IPS DF 4.7 (cell line): Measurements from ENCODE around the gene ADCY9.
"Not testable (repeated sequence)": the region's sequence is repeated elsewhere in the genome, so short reads cannot be mapped to it uniquely, and the experiment has no call there.

Experiments
- DNase-seq: peaks from one replicate; pipeline ENCODE4 v3.0.0-alpha.2; 2013; ENCODE audit warnings: low spot score; ENCODE audit errors: extremely low read depth

The ADCY9 gene

GRCh38 chr16:4070936-4071335 lies 45.3 kb downstream of the ADCY9 start:
- no peak for DNase-seq

DNA sequence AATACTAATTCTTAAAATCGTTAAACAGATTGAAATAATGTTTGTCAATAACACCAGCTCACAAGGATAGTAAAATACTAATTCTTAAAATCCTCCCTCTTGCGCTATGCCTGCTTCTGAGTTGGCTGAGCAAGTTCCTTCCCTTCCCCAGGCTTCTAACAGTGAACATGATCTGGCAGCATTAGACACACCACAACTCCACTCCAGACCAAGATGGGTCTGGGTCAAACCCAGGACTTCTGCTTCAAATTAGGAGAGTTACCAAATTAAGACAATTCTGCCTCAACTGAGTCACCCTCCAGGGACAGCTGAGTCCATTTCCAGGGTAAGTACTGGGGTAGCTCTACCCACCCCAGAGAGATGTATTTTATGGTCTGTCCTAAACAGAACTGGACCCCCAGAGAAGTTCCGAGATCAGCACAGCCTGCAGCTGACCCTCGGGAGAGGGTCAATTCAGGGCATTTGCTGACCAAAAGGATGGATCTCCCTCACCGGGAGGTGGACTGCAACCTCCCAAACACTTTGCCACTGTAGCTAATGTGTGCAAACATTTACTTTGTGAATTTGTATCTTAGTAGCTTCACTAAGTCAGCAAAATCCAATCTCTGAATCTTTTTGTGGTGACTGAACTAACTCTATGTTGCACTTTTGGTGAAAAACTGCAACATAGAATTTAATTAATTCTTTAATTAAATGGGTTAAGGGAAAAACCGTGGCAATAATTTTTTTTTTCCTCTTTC lies 48.8 kb downstream of the ADCY9 start:
- no peak for DNase-seq

DNA sequence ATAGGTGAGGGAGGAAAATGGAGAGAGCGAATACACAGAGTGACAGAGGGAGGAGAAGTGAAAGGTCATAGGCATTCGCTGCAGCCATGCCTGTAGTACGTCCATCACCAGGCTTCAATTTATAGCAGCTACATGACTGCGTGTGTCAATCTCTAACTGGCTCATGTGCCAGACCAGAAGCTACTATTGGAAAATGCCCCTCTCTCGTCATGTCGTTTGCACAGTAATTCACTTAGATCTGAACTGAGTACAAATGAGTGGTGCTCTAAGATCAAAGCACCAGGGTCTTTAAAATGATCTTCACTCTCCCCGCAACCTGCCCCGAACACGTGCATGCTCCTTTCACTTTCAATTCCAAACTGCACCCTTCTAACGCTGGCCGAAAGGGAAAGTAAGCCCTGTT lies 51.3 kb downstream of the ADCY9 start:
- DNase-seq = no peak

- DNase-seq = no peak
These were observed 53.9 kb downstream of the ADCY9 start for GRCh38 chr16:4062212-4062802.

DNA sequence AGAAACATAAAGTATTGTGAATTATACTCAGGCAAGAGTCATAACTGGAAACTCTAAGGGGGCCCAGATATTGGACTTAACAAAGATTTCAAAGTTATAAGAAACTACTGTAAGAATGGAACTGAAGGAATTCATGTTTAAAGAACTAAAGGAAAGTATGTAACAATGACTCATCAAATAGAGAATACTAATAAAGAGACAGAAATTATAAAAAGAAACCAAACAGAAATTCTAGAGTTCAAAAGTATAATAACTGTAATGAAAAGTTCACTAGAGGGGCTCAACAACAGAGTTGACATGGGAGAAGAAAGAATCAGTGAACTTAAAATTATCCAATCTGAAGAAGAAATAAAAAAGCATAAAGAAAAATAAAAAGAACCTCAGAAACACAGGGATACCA lies 55.4 kb downstream of the ADCY9 start:
- DNase-seq = no peak

DNA sequence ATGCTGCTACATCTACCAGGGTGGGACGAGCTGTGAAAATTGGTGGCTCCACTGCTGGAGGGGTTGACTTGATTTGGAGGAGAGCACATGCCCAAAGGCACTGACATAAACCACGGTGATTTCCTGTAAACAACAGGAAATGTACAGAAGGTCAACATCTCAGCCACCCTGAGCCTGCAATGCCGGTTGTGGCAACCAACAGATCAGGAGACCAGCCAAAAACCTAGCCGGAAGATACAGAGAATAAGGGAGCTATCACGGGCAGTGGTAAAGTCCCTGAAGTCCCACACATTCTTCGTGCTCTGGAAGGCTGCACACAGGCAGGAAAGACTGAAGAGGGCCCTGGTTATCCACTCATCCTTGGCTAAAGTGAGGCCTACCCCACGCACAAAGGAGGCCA lies 56.2 kb downstream of the ADCY9 start:
- DNase-seq = no peak

DNA sequence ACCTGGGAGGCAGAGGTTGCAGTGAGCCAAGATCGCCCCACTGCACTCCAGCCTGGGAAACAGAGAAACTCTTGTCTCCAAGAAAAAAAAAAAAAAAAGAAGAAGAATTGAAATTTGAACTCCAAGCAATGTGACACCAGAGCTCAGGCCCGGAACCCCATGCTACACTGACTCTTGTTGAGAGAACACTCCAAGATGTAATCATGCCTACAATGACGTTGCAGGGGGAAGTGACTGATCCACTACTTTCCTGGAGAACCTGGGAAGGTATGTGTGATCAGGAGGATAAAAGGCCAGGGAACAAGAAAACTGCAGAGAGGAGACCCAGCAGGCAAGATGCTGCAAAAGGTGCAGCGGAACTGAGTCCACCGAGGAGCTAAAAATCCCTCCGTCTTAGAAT lies 57.9 kb downstream of the ADCY9 start:
- no peak for DNase-seq

GRCh38 chr16:4057439-4057877 lies 58.8 kb downstream of the ADCY9 start:
- no peak for DNase-seq

- no peak for DNase-seq
These were observed 59.8 kb downstream of the ADCY9 start for GRCh38 chr16:4056161-4057105.

DNA sequence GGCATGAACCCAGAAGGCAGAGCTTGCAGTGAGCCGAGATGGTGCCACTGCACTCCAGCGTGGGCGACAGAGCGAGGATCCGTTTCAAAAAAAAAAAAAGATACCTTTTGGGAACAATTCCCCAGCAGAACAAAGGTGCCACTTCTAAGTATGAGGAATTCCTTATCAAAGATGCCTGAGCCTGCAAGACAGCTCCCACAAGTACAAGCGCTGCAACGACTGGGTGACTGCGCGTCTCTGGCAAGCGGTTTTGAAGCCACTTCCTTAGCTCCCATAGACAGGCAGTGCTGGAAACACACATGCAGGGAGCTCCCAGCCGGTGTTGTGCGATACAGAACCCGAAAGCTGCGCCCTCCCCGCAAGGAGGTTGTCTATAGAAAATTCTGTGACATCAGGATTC lies 60.5 kb downstream of the ADCY9 start:
- DNase-seq = no peak

DNA sequence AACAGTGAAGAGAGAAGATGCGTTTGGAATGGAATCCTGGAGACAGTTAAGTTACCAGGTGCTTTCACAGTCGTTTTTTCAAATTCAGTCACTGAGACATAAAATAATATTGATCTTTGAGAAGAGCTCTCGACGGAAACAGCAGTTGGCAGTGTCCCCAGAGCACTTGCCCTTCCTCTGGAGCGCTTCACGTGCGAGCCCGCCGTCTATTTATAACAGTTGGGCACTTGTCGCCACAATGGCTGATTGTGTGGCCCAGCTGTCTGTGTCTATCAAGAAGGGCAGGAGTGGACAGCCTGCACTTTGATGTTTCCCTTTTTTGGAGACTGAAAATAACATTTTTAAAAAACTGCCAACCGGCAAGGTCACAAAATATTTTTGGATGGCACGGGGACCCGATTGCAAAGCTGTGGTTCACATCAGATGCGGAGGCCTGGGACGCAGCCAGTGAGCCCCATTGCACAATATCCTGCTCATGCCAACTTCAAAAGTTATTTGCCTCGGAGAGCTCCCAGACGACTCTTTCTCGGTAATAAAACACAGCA lies 62.9 kb downstream of the ADCY9 start:
- no peak for DNase-seq

- DNase-seq = no peak
These were observed 63.4 kb downstream of the ADCY9 start for GRCh38 chr16:4052801-4053293.

DNA sequence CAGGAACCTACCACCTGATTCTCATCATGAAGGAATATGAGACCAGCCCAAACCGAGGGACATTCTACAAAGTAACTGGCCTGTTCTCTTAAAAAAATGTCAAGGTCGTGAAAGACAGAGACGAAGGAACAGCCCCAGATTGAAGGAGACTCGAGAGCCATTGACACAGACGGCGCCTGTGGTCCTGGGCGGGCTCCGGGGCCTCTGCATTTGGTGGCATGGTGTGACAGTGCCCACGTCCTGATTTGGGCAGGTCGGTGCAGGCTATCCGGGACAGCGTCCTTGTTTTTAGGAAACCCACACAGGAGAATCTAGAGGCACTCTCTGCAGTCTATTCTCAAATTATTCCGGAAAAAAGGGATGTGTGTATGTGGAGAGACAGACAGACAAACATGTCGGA lies 64.1 kb downstream of the ADCY9 start:
- no peak for DNase-seq

DNA sequence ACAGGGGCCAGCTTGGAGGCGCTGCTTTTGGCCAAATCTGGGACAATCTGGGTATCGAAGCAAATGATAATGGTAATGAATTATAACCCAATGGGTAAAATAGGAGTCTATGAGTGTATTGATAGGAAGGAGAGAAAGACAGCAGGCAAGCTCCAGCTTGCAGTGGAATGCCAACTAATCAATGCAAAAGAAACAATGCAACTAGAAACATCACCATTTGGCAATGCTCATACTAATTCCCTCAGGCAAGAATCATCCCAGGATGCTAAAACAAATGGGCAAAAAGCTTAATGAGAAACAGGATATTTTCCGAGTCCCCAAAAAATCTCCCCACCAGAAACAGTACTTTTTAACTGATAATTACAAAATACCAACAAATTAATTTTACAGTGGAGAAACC lies 64.7 kb downstream of the ADCY9 start:
- DNase-seq = no peak

DNA sequence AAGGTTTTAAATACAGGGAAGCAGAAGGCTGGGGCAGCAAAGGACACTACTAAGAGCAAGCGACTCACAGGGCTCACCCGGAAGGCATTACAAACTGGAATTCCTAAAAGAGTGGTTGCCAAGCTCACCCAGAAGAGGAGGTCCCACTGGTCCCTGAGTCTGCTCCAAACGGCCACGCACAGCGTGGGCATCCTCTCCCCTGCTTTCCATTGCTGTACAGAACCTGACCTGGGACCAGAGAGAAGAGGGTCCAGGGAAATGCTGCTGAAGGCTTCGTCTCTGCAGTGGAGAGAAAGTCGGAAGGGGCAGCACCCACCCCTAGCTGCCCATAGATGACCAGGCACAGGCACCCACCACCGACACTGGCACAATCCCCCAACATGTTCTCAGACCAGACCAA lies 67.2 kb downstream of the ADCY9 start:
- no peak for DNase-seq

- DNase-seq = no peak
These were observed 67.8 kb downstream of the ADCY9 start for GRCh38 chr16:4048481-4048880.

GRCh38 chr16:4046221-4046620 lies 70.0 kb downstream of the ADCY9 start:
- DNase-seq = no peak

- not testable (repeated sequence) for DNase-seq
These were observed 70.7 kb downstream of the ADCY9 start for GRCh38 chr16:4045561-4045960.

DNA sequence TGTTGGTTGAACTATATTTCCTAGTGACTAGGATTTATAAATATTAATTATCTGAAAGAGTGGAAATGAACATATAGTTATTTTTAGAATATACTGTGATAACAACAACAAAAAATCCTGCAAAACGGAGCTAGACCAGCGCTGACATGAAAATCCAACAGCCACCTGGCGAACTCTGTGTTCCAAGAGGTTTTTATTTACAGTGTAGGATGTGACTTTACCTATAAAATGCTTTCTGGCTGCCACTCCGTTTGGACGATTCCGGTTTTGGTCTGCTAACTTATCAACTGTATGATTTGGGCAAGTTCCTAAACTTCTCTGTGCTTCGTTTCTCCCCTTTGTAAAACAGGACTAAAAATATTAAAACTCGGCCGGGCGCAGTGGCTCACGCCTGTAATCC lies 73.7 kb downstream of the ADCY9 start:
- DNase-seq = no peak

DNA sequence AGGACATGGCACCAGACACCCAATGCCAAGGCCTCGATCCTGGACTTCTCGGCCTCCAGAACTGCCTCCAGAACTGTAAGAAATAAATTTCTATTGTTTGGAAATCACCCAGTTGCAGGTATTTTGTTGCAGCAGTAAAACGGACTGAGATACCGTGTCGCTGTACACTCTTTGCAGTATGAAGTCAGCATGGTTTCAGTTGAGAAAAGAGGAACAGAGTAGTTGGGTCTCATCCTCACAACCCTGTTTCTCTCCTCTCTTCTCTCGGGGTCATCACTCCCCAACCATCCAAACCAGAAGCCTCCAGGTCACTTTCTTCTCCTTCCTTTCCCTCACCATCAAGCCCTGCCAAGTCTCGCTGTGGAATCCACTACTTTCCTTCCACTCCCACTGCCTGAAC lies 77.8 kb downstream of the ADCY9 start:
- DNase-seq = no peak

DNA sequence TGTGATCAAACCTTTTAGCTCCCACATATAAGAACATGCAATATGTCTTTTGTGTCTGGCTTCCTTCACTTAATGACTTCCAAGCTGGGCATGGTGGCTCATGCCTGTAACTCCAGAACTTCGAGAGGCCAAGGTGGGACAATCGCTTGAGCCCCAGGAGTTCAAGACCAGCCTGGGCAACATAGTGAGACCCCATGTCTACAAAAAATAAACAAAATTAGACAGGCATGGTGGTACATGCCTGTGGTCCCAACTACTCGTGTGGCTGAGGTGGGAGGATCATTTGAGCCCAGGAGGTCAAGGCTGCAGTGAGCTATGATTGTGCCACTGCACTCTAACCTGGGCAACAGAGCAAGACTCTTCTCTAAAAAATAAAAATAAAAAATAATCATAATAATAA lies 79.3 kb downstream of the ADCY9 start:
- not testable (repeated sequence) for DNase-seq

GRCh38 chr16:4034963-4035362 lies 81.3 kb downstream of the ADCY9 start:
- DNase-seq = no peak
